ENCODE results near the gene CCBE1. TPM values are rescaled to one million over a fixed set of nuclear protein-coding genes. Genes with fewer than 3 reads are reported as not detected.

CCBE1 gene
- polyA plus RNA-seq, 1 of the 3 experiments (the other 2 are of a cell fraction): 5.0 TPM

GRCh38 chr18:59669872-59670657, 27.2 kb downstream of the CCBE1 start:
- ChIA-PET CTCF (interaction anchor here (1.7 kb wide), 1 partner anchor 28 kb away, joined by 4 read pairs; no protein-coding TSS in a partner anchor), POLR2A (no interaction called here)
- Histone ChIP-seq H3F3A (replicated peaks; ENCODE audit: insufficient read depth) (no peaks in the 10 kb centered on the region), H3K4me2 (no peak overlapping the region), H2AFZ (ENCODE audit: low read depth) (no peak overlapping the region), H3K4me1 (ENCODE audit: control insufficient read depth in 1 of 2, insufficient read depth in 2 of 2, low read depth in 1 of 2, low read length in 1 of 2) (peaks cover 0 to 5% of the 10 kb centered on the region in 2 experiments; a peak in 1 of 4 replicates), H3K4me3 (ENCODE audit: low read depth in 2 of 2, low read length in 1 of 2) (no peak overlapping the region), H3K79me2 (ENCODE audit: insufficient read depth) (peaks cover 7% of the 10 kb centered on the region; the same call in 1 of the 2 replicates), H3K9me3 (no peaks in the 10 kb centered on the region), H3K36me3 (replicated peaks in 1 of 2; ENCODE audit: control insufficient read depth in 1 of 2, insufficient read depth in 2 of 2, low read length in 1 of 2) (no peaks in the 10 kb centered on the region), H3K9ac (no peak overlapping the region), H3K9me2 (no peaks in the 10 kb centered on the region), H3K27ac (ENCODE audit: low read depth in 2 of 2, low read length in 1 of 2) (no peak overlapping the region), H4K20me1 (ENCODE audit: insufficient read depth) (no peaks in the 10 kb centered on the region), H3K27me3 (ENCODE audit: insufficient read depth) (no peaks in the 10 kb centered on the region)
- WGBS (ENCODE audit: low lambda C conversion rate): 68% methylated on average over 5 of the region's 6 CpGs
- TF ChIP-seq ZBTB33 (IDR thresholded peaks at IDR 0.05; ENCODE audit: borderline replicate concordance, low read depth) (no peak), RFX5 (IDR thresholded peaks at IDR 0.05; ENCODE audit: low read length) (no peak), REST (IDR thresholded peaks at IDR 0.05; ENCODE audit: low read depth, low read length) (no peak), NFIC (IDR thresholded peaks at IDR 0.05; ENCODE audit: borderline replicate concordance) (no peak), TAF1 (IDR thresholded peaks at IDR 0.05; ENCODE audit: borderline replicate concordance, low read depth, low read length) (no peak), POLR2AphosphoS5 (IDR thresholded peaks at IDR 0.05; ENCODE audit: low read depth, low read length) (no peak), ELF1 (IDR thresholded peaks at IDR 0.05) (no peak), YY1 (IDR thresholded peaks at IDR 0.05; ENCODE audit: low read depth) (no peak), IRF3 (IDR thresholded peaks at IDR 0.05; ENCODE audit: low read depth, low read length) (no peak), GABPA (IDR thresholded peaks at IDR 0.05; ENCODE audit: low read depth) (no peak), MXI1 (IDR thresholded peaks at IDR 0.05; ENCODE audit: low read depth, low read length) (no peak), RCOR1 (IDR thresholded peaks at IDR 0.05; ENCODE audit: low read length) (no peak), USF2 (IDR thresholded peaks at IDR 0.05; ENCODE audit: borderline replicate concordance, low read depth, low read length) (no peak), EZH2phosphoT487 (IDR thresholded peaks at IDR 0.05; ENCODE audit: borderline replicate concordance, low read depth) (no peak), SMC3 (IDR thresholded peaks at IDR 0.05; ENCODE audit: low read depth, low read length) (no peak)
- no peak for DNase-seq
